NCI-H2081 (cell line): ENCODE data around the gene EGLN2.
A peak's percentile ranks its signal among the peaks of the same experiment; 100 is the strongest.
"Not testable (repeated sequence)": the region's sequence is repeated elsewhere in the genome, so short reads cannot be mapped to it uniquely, and the experiment has no call there.

Experiments used
- DNase-seq, 2 experiments: peaks; one replicate each; lab custom pipeline; 2025; lab: John Stamatoyannopoulos, UW

EGLN2 gene

DNA sequence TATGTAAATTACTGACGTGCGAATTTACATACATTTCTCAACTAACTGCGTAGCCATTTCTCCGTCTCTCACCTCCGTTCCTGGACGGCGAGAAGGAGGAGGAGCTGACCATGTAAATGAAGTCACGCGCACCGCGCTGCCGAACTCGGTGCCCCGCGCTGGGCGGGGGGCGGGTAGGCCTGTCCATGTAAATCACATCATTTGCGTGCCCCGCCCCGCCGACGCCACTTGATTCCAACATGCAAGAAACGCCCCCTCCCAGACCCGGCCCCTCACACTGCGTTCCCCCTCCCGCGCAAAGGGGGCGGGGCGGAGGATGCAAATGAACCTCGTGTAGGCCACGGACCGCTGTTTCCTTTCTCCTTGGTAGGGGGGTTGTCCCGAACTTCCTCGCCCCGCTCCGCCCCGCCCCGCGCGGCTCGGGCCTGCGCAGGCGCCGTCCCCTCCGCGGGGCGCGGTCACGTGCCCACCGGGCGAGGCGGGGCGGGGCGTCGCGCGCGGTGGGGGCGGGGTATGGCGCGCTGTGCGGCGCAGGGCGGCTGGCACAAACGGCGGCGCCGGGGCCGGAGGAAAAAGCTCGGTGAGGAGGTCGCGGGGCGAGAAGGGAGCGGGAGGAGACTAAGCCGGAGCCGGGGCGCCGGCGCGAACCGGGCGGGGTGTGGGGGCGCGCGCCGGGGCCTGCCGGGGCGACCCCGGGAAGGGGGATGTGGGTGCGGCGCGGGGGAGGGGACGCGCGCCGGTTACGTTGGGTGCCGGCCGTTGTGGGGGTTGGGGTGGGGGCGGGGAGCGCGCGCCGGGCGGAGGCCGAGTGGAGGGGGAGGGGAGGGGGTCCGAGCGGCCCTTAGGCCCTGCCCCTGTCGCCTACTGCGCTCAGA, at the start of gene EGLN2:
TSS of gene EGLN2 (plus strand) at position 509 of the 875 bp plus-strand sequence. CDS start 1,382 bp downstream, outside the sequence.
- peak; percentile 99 for DNase-seq

DNA sequence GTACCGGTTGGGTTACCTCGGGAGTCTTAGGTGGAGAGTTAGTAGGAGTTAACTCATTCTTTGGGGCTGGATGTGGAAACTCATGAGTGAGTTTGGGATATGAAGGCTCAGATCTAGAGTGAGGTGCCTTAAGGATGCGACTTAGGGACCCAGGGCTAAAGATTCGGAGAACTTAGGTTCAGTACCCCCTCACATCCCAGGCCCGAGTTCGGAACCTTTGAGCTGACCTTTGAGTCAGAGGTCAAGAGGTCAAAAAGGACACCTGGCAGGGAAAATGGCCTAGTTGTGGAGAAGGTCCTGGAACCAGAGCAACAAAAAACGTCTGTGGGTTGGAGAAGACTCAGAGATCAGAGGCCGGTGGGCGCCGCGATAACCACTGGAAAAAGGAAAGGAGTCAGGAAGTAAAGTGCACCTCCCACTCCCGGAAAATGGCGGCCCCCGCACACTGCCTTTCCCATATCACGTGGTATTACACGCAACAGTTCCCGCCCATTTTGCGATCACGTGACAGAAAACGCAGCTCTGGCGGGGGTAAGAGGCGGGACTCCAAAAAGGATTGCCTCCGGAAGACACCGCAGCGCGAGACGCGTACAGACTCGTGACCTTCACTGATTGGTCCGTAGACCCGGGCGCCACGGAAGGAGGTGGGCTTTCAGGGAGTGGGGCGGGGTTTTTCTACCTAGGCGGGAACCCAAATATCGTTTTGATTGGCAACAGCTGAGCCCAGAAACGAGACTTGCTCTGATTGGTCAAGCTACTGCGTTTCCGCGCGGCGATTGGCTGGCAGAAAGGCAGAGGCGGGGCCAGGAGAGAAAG, 48.7 kb upstream of the EGLN2 start, which contains the start of gene ACTMAP:
TSS of gene ACTMAP (minus strand) at position 420 of the 816 bp plus-strand sequence. CDS start 674 bp downstream, outside the sequence.
- peak; percentile 99 to 100 for DNase-seq

- peak; percentile 97 to 98 for DNase-seq
These were observed 48.0 kb upstream of the EGLN2 start, which contains the start of gene SNRPA for GRCh38 chr19:40750874-40751537. SNRPA (plus strand) TSS chr19:40751203; CDS start chr19:40751409, 206 bp downstream.

GRCh38 chr19:40752257-40752781, 46.7 kb upstream of the EGLN2 start:
- no peak for DNase-seq

GRCh38 chr19:40754611-40755247, 44.3 kb upstream of the EGLN2 start:
- DNase-seq, result no peak

GRCh38 chr19:40755248-40755624, 43.8 kb upstream of the EGLN2 start:
- no peak for DNase-seq

DNA sequence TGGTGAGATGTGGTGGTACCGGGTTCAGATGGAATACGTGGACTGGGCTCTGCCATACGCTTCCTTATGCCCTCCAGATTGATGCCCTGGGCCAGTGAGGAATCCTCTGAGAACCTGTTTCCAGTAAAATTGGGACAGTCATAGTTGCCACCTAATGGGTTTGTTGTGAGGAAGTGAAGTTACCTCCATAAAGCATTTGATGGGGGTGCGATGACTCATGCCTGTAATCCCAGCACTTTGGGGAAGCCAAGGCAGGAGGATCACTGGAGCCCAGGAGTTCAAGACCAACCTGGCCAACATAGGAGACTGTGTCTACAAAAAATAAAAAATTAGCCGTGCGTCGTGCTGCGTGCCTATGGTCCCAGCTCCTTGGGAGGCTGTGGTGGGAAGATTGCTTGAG, 43.2 kb upstream of the EGLN2 start:
- DNase-seq, result no peak

- no peak for DNase-seq
These were observed 42.4 kb upstream of the EGLN2 start for GRCh38 chr19:40756502-40757110.

DNA sequence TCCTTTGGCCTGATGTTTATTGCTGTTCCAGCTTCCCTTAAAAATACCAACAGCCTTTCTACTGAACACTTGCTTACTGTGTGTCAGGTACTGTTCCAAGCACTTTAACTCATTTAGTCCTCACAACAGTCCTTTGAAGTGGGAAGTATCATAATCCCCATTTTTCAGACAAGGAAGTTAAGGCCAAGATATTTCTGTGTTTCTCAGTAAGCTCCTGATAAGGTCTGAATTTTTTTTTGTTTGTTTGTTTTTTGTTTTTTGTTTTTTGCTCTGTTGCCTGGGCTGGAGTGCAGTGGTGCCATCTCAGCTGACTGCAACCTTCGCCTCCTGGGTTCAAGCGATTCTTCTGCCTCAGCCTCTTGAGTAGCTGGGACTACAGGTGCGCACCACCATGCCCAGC, 40.5 kb upstream of the EGLN2 start:
- DNase-seq, result no peak

- no peak for DNase-seq
These were observed 39.6 kb upstream of the EGLN2 start for GRCh38 chr19:40759352-40759751.

- no peak for DNase-seq
These were observed 36.1 kb upstream of the EGLN2 start for GRCh38 chr19:40762754-40763470.

GRCh38 chr19:40763526-40763925, 35.5 kb upstream of the EGLN2 start:
- DNase-seq, result no peak

DNA sequence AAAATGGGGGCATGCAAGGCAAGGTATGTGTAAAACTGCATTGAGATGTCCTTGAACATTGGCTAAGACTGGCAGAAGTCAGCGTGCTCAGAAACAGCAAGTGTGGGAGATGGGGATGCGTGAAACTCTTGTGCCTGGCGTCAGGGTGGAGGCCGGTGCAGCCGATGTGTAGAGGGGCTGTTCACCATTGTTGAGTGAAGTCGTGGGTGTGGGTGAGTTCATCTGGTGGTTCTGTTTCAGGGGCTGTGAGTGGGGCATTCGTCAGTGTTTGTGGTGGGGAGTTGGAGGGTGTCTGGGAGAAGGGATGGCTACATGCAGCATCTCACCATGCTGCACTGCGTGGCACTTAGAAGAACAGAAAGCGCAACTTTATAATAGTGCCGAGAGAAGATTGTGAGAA, 35.0 kb upstream of the EGLN2 start:
- no peak for DNase-seq

DNA sequence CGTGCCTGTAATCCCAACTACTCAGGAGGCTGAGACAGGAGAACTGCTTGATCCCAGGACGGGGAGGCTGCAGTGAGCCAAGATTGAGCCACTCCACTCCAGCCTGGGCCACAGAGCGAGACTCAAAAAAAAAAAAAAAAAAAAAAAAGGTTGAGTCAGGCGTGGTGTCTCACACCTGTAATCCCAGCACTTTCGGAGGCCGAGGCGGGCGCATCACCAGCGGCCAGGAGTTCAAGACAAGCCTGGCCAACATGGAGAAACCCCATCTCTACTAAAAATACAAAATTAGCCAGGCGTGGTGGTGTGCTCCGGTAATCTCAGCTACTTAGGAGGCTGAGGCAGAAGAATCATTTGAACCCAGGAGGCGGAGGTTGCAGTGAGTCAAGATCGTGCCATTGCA, 32.6 kb upstream of the EGLN2 start:
- not testable (repeated sequence) for DNase-seq

GRCh38 chr19:40768869-40769268, 30.1 kb upstream of the EGLN2 start:
- no peak for DNase-seq

DNA sequence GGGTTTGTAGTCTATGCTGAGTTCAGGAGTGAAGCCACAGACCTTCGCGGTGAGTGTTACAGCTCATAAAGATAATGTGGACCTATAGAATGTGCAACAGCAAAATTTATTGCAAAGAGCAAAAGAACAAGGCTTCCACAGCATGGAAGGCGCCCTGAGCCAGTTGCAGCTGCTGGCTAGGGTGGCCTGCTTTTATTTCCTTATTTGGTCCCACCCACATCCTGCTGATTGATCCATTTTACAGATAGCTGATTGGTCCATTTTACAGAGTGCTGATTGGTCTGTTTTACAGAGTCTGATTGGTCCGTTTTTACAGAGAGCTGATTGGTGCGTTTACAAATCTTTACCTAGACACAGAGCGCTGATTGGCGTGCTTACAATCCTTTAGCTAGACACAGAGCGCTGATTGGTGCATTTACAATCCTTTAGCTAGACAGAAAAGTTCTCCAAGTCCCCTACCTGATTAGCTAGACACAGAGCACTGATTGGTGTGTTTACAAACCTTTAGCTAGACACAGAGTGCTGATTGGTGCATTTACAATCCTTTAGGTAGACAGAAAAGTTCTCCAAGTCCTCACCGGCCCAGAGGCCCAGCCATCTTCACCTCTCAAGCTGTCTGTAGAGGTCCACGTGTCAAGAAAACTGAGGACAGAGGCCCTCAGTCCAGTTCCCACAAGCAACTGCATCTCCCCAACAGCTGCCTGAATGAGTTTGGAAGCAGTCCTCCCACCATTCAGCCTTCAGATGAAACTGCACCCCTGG, 27.7 kb upstream of the EGLN2 start:
- DNase-seq, result not testable (repeated sequence)

- no peak for DNase-seq
These were observed 23.9 kb upstream of the EGLN2 start, which contains the start of gene MIA for GRCh38 chr19:40774916-40775631. MIA (plus strand) TSS chr19:40775521; CDS start chr19:40775543, 22 bp downstream.

- DNase-seq, result no peak
These were observed 23.4 kb upstream of the EGLN2 start for GRCh38 chr19:40775632-40776022.

- DNase-seq, result no peak
These were observed 22.6 kb upstream of the EGLN2 start for GRCh38 chr19:40776364-40776763.
